OCI-LY1 (cell line): ENCODE results near the gene ACAP3.

ENCODE experiments used
- EZH2 ChIP-seq: fragments of 200-600 bp; sonication (generic), shearing (Covaris generic); IDR thresholded peaks from 2 replicates; pipeline ENCODE4 v1.8.0; 2017; ENCODE audit warnings: borderline replicate concordance, mixed run types, mild to moderate bottlenecking, antibody characterized with exemption, low read length, moderate library complexity, mixed read lengths
- TF ChIP-seq, protein P1 (sequence below): fragments of 200-600 bp; sonication (generic), shearing (Covaris generic); IDR thresholded peaks from 2 replicates; pipeline ENCODE4 v1.5.1; 2017; ENCODE audit warnings: mild to moderate bottlenecking, antibody characterized with exemption, low read length, moderate library complexity, mixed read lengths

DNA sequence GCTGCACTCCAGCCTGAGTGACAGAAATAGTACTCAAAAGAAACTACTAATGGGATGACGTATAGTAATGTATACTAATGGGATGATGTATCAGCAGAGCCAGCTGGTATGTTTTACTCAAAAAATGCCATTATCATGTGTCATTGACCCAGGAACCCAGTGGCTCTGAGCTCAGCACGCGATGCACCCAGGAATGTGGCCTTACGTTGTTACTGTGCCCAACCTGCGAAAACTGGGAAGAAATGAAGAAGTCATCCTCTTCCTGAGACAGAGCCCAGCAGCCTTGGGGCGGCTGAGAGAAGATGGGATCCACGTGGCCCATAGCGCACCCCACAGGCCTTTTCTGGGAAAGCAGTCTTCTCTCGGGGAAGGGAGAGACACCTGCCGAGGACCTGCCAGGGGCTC lies 42.9 kb downstream of the ACAP3 start:
- no peak for TF ChIP-seq EZH2
- TF ChIP-seq, protein P1, sequence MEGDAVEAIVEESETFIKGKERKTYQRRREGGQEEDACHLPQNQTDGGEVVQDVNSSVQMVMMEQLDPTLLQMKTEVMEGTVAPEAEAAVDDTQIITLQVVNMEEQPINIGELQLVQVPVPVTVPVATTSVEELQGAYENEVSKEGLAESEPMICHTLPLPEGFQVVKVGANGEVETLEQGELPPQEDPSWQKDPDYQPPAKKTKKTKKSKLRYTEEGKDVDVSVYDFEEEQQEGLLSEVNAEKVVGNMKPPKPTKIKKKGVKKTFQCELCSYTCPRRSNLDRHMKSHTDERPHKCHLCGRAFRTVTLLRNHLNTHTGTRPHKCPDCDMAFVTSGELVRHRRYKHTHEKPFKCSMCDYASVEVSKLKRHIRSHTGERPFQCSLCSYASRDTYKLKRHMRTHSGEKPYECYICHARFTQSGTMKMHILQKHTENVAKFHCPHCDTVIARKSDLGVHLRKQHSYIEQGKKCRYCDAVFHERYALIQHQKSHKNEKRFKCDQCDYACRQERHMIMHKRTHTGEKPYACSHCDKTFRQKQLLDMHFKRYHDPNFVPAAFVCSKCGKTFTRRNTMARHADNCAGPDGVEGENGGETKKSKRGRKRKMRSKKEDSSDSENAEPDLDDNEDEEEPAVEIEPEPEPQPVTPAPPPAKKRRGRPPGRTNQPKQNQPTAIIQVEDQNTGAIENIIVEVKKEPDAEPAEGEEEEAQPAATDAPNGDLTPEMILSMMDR, result peak; percentile 24; the same call in 1 of the 2 replicates
